Posterior cingulate gyrus (tissue), 11 donors: ENCODE measurements around the gene VPS41.

ENCODE experiments used
- DNase-seq, 10 donors: peaks; one replicate each; pipeline versions ENCODE4 v3.0.0 to v3.0.0-alpha.2; 2020 to 2021; ENCODE audit warnings: mixed read lengths in 3 of 10
- intact Hi-C: fragments of 100-400 bp; cut with DNase I; formaldehyde crosslinking; loops from one replicate; pipeline ENCODE4 v1.15.1; 2023

Gene VPS41

GRCh38 chr7:38746438-38746837 is 162.6 kb downstream of the VPS41 start:
- intact Hi-C loops, result no loop called here
- no peak for DNase-seq

- intact Hi-C loops, result no loop called here
Measured at GRCh38 chr7:38744746-38745145, 164.2 kb downstream of the VPS41 start.

DNA sequence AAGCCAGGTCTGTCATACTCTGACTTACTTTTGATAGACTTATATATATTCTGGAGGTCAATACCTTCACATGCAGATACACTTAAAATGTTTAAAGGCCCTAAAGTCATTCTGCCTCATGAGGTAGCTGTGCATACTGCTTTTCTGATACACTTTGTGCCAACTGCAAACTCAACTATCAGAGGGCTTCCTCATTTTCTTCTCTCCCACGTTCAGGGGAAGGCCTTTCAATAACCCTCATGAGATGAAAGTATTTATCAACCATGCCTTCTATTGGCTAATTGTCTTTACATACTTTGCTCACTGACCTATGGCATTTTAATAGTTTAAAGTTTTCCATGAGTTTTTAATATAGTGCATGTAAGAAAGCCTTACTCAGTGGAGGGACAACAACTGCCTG is 165.1 kb downstream of the VPS41 start:
- no peak for DNase-seq
- intact Hi-C loops, result no loop called here

More at GRCh38 chr7:38744746-38745145, 164.2 kb downstream of the VPS41 start:
- DNase-seq, result no peak

DNA sequence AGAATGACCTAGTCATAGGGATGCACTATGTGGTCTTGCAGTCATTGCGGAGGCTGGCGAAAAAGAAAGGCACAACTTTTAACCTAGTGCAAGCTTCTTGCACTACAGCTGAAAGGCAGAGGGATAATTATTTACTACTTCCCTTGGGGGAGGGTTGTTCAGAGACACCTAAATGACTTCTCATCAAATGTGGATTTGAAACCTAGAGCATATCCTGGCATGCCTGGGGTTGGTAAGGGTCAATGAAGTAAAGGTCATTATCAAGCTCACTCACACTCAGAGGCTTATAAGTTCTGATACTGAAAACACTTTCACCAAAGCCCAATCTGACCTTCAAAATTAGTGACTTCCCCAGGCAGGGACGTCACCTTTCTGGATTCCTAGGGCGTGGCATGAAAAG is 168.9 kb downstream of the VPS41 start:
- DNase-seq, result no peak
- intact Hi-C loops, result no loop called here

DNA sequence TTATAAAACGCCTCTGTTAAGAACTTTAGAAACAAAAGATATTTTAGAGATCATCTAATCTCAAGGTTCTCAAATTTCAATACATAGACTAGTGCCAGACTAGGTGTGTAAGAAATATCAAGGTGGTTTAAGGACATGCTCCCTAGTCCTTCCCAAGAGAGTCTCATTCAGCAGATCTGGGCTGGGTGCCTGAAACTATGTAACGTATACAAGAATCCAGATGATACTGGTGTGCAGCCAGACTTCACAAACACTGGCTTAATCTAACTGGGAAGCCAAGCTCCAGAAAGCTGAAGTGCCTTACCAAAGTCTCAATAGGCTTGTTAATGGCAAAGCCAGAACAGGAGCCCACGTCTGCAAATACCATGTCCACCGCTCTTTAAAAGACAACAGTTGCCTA is 172.9 kb downstream of the VPS41 start:
- DNase-seq, result no peak
- intact Hi-C loops, result no loop called here

GRCh38 chr7:38731215-38731614 is 177.8 kb downstream of the VPS41 start:
- no peak for DNase-seq
- intact Hi-C loops, result no loop called here

DNA sequence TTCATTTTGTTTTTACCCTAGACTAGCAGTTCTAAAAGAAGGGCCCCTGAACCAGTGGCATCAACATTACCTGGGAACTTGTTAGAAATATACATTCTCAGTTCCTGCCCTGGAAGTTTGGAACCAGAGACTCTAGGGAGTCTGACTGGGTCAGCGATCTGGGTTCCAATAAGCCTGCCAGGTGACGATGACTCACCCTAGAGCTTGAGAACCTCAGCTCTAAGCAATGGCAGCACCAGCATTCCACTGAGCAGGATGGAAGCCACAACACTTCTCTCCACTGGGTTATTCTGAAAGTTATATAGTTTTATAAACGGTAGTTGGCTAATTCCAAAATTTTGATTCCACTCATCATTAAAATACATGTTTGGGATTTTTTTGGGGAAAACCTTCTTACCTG is 180.8 kb downstream of the VPS41 start:
- intact Hi-C loops, result no loop called here
- peak in 1 of 10 donors; percentile 21 for DNase-seq

GRCh38 chr7:38727184-38727940 is 181.6 kb downstream of the VPS41 start:
- intact Hi-C loops, result no loop called here
- DNase-seq, result no peak

- peak in 2 of 10 donors; percentile 60 for DNase-seq
- intact Hi-C loops, result no loop called here
Measured at GRCh38 chr7:38723327-38723726, 185.7 kb downstream of the VPS41 start.

GRCh38 chr7:38716397-38716796 is 192.6 kb downstream of the VPS41 start:
- DNase-seq, result no peak

GRCh38 chr7:38709123-38709522 is 199.9 kb downstream of the VPS41 start:
- intact Hi-C loops, result no loop called here
- no peak for DNase-seq

More at GRCh38 chr7:38716397-38716796, 192.6 kb downstream of the VPS41 start:
- intact Hi-C loops, result no loop called here

DNA sequence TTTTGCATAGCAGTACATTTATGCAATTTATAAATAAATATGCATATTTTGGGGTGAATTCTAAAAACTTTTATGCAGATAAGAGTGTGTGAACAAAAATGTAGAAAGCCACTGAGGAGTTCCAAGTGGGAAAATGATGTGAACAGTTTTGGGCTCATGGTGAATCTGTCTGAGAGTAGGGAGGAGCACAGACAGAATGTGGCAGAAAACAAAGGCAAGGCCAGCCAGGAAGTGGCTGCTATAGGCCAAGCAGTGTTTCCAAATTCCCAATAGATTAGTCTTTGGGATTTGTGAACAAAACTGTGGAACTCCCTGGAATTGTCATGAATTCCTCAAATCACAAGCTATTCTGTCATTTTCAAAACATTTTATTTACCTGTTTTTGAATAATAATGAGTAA is 204.2 kb downstream of the VPS41 start:
- intact Hi-C loops, result no loop called here
- DNase-seq, result no peak

DNA sequence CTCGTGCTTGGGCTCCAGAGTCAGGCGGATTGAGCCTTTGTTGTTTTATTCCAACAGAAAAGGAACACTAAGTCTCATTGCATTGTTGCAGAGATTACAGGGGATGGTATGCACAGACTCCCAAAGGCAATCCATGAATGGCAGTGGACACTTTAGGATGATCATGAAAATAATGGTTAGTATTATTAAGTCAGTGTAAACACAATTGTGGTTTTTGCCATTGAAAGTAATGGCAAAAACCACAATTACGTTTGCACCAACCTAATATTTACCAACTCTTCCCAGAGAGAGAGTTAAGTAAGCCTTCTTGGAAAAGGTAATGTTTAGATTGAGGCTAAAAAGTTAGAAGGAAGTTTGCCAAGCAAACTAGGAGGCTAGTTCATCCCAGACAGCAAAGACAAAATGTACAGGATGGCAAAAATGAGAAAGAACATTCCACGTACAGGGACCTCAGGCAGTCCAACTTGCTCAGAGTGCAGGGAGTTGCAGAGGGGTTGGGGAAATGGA is 204.9 kb downstream of the VPS41 start:
- DNase-seq, result no peak
- intact Hi-C loops, result no loop called here

DNA sequence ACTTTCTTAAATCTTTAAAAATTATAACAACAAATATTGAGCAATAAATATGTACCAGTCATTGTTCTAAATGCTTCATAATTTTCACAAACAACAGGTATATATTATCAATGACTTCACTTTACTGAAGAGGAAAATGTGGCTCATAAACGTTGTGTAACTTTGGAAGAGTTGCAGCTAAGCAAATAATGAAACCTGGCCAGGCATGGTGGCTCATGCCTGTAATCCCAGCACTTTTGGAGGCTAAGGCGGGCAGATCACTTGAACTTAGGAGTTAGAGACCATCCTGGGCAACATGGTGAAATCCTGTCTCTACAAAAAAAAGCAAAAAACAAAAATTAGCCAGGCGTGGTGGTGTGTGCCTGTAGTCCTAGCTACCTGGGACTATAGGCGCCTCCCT is 205.9 kb downstream of the VPS41 start:
- no peak for DNase-seq
- intact Hi-C loops, result no loop called here

DNA sequence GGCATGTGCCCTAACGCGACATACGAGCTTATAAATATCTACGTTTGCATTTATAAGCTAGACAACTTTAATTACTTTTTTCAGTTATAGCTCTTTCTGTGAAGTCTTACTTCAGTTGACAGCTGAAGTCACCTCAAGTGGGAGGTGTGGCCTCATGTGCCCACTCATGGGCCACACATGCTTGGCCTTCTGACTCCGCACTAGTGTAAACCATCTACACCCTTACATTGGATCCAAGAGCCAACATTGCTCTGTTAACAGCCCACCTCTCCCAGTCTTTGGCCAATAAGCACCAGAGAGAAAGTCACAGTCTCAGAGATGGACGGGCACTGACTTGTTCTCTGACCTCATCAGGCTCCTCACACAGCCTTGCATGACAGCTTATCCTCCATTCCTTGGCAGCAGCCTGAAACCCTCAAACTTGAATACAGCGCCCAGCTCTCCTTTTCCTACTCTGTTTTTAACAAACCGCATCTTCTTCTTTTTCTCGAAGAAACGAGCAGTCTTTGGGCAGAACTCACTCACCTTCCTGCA is 206.9 kb downstream of the VPS41 start:
- intact Hi-C loops, result no loop called here

DNA sequence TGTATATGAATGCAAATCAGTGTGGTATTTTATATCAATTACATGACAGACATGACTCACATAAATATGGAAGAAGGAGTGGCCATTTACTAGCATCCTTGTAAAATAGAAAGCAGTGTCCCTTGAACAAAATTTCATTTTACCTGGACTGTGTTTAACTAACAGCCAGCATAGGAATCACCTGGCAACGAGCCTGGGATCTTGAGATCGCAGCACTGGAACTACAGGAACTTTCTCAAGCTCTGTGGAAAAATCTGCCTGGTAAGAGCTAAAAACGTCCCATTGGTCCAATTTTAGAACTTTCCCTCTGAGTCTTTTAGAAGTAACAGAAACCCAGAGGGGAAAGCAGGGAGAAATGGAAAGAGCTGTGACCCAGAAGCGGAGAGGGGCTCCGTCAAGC is 208.9 kb downstream of the VPS41 start:
- DNase-seq, result no peak
- intact Hi-C loops, result no loop called here

More for the DNA sequence above, 206.9 kb downstream of the VPS41 start:
- DNase-seq, result no peak

DNA sequence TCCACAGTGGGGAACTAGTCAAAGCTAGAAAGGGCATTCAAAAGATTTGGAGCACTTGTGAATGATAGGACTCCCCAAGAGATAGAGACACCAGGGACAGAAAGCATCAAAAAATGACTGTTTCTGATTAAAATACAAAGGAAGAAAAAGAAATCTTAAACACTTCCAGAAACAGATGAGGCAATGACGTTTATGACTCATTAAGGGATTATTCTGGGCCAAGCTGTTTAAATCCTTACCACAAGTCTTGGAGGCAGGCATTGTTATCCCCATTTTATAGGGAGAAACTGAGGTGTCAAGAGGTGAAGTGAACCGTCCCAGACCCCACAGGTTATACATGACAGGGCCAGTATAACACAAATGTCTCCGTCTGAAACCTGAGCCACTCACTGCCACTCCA is 209.5 kb downstream of the VPS41 start:
- no peak for DNase-seq
- intact Hi-C loops, result no loop called here

DNA sequence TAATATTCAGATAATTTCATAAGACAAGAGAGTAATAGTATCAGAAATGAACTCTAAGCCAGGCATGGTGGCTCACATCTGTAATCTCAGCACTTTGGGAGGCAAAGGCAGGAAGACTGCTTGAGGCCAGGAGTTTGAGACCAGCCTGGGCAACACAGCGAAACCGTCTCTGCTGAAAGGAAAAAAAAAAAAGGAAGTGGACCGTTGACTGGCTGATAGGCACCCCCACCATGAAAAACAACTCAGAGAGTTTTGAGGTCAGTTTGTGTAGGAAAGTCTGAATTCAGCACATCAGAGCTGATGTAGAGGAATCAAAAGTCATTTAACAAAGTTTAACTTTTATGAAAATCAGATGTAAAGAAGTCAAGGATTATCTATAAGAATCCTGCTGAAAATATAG is 214.7 kb downstream of the VPS41 start:
- intact Hi-C loops, result no loop called here
- DNase-seq, result no peak

DNA sequence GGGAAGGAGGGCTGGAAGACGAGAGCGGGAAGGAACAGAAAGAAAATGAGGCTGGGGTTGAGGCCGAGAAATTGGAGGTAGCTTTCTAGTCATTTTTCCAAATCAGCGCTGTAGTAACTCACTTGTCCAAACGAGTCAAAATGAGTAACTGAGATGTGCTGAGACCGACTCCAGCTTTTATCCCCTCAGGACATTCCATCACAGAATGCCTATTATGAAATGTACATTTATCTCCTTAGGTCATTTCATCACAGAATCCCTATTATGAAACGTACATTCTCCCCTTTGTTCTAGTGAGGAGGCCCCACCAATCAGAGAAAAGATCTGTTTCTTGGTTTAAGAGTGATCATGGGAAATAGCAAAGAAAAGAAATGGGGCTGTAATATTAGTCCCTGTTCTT is 222.1 kb downstream of the VPS41 start:
- intact Hi-C loops, result no loop called here
- no peak for DNase-seq

DNA sequence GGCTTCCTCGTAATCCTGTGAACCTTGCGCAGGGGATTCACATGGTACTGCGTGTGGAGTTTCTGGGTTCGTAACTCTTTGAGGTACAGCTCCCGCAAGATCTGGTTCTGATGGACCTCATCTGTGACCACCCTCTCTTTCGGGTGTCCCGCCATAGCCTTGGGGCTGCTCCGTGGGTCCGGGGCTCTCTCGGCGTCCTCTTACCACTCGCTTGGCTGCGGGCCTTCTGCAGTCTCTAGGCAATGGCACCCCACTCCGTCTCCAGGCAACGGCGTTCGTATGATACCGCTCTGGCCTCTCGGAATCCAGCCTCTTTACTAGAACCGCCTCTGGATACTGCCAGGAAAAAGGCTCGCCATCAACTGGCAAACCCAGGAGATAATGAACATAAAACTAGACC is 223.1 kb downstream of the VPS41 start:
- intact Hi-C loops, result no loop called here
- DNase-seq, result peak in 1 of 10 donors; percentile 56

DNA sequence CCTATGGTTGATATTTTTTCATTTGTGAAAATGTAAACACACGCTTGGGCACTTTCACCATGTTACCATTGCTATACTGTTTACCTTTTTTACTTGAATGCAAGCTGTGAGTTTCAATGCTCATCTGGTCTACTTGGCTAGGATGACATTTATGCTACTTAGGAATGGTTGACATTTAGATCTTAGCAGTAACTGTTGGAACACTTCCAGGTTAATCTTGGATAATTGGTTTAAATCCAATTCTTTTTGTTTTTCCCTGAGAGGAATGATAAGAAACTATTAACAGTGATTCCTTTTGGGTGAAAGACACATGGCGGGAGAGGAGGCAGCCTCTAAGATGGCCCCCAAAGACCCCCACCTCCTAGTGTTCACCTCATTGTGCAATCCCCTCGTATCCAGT is 226.4 kb downstream of the VPS41 start:
- DNase-seq, result no peak
- intact Hi-C loops, result no loop called here

DNA sequence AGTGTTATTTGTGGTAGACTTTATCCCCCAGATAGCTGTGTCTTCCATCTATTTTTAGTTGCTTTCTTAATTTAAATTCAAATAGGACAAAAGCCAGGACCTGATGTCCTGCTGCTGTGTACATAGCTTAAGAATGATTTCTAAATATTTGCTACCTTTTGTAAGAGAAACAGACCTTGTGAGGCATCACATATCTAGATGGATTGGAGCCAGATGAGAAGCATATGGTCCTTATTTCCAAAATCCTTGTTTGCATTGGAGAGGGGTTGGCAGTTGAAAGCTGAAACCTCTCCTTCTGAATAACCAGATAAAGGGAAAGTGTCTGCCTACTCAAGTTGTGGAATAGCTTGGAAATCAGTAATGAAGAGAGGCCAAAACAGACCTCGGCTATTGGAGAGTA is 227.1 kb downstream of the VPS41 start:
- intact Hi-C loops, result no loop called here
- no peak for DNase-seq
